Keratinocyte (primary cell): ENCODE data around the gene HNRNPD. TPM values are rescaled to one million over a fixed set of nuclear protein-coding genes. Genes with fewer than 3 reads are reported as not detected.

Experiments used
- DNase-seq: peaks from one replicate; pipeline ENCODE4 v3.0.0-alpha.2; 2011; ENCODE audit warnings: low read depth, missing footprints, low spot score
- FAIRE-seq: peaks from 2 replicates; lab custom pipeline; 2011; peaks lifted over from hg19 to GRCh38; lab: Jason Lieb, UNC
- H2AFZ ChIP-seq: 2 replicates; pipeline ENCODE4 v1.6.0; 2012; ENCODE audit warnings: low read length, control low read depth, inconsistent platforms; ENCODE audit not compliant: control insufficient read depth
- H3K27ac ChIP-seq: 2 replicates; pipeline ENCODE4 v1.5.1; 2011; ENCODE audit warnings: low read length; ENCODE audit not compliant: control insufficient read depth, insufficient read depth
- H3K27me3 ChIP-seq: 3 replicates; pipeline ENCODE4 v1.6.0; 2011; ENCODE audit warnings: low read length; ENCODE audit not compliant: control insufficient read depth, insufficient read depth; ENCODE audit errors: extremely low read depth
- H3K36me3 ChIP-seq, 2 experiments: 2 replicates in 1 of 2; 3 replicates in 1 of 2; pipeline ENCODE4 v1.5.1; 2011; ENCODE audit warnings: low read length in 2 of 2, mild to moderate bottlenecking in 1 of 2; ENCODE audit not compliant: control insufficient read depth in 2 of 2, insufficient read depth in 2 of 2; ENCODE audit errors: extremely low read depth in 1 of 2
- H3K4me1 ChIP-seq: 3 replicates; pipeline ENCODE4 v1.5.1; 2011; ENCODE audit warnings: low read length; ENCODE audit not compliant: control insufficient read depth, insufficient read depth; ENCODE audit errors: extremely low read depth
- H3K4me2 ChIP-seq: 3 replicates; pipeline ENCODE4 v1.6.0; 2011; ENCODE audit warnings: low read depth, low read length; ENCODE audit not compliant: control insufficient read depth, insufficient read depth; ENCODE audit errors: extremely low read depth
- H3K4me3 ChIP-seq, 3 experiments: fragments of 200-600 bp in 1 of 3; sonication (generic) in 1 of 3; 2 replicates in 2 of 3; 3 replicates in 1 of 3; pipeline ENCODE4 v1.5.1; 2011 to 2016; ENCODE audit warnings: low read length in 3 of 3, mild to moderate bottlenecking in 3 of 3, control low read depth in 2 of 3, inconsistent platforms in 1 of 3, low read depth in 1 of 3, mixed read lengths in 1 of 3, mixed run types in 1 of 3, moderate library complexity in 1 of 3; ENCODE audit not compliant: control insufficient read depth in 2 of 3, insufficient read depth in 2 of 3; ENCODE audit errors: extremely low read depth in 1 of 3
- H3K79me2 ChIP-seq: 2 replicates; pipeline ENCODE4 v1.6.0; 2012; ENCODE audit warnings: low read length; ENCODE audit not compliant: control insufficient read depth, insufficient read depth
- H3K9ac ChIP-seq: 3 replicates; pipeline ENCODE4 v1.6.0; 2011; ENCODE audit warnings: low read length; ENCODE audit not compliant: control insufficient read depth, insufficient read depth; ENCODE audit errors: extremely low read depth
- H3K9me1 ChIP-seq: 3 replicates; pipeline ENCODE4 v1.6.0; 2011; ENCODE audit warnings: low read length; ENCODE audit not compliant: control insufficient read depth, insufficient read depth; ENCODE audit errors: extremely low read depth
- H3K9me3 ChIP-seq: 2 replicates; pipeline ENCODE4 v1.5.1; 2012; ENCODE audit warnings: low read depth, low read length; ENCODE audit not compliant: control insufficient read depth
- H4K20me1 ChIP-seq: 3 replicates; pipeline ENCODE4 v1.6.0; 2011; ENCODE audit warnings: low read length; ENCODE audit not compliant: control insufficient read depth, insufficient read depth; ENCODE audit errors: extremely low read depth
- EZH2 ChIP-seq: IDR thresholded peaks from one replicate; pipeline ENCODE4 v1.6.1; 2012; ENCODE audit warnings: inconsistent platforms, mild to moderate bottlenecking, low read length, moderate library complexity
- dilution Hi-C: fragments of 300-500 bp; cut with MboI; formaldehyde crosslinking; loops from one replicate; pipeline ENCODE4 v1.7.0; 2020; ENCODE audit warnings: low sequenced_read_pairs; ENCODE audit not compliant: extremely low pct_ligation_motif_present
- polyA plus RNA-seq, 5 experiments: library from polyadenylated mRNA; depleted of rRNA in 3 of 5; stranded (reverse) in 3 of 5; stranded (forward) in 1 of 5; unstranded in 1 of 5; fragments of >200 nt; gene quantifications; 1 replicate in 1 of 5; 2 replicates in 3 of 5; 3 replicates in 1 of 5; pipeline versions ENCODE4 v1.2.1 to v1.2.3, GENCODE V29; 2011 to 2012; ENCODE audit warnings: missing spikeins in 2 of 5, low read depth in 1 of 5, low replicate concordance in 1 of 5
- TF ChIP-seq, protein P1 (sequence below), 3 experiments: IDR thresholded peaks in 1 of 3; conservative IDR thresholded peaks in 1 of 3; optimal IDR thresholded peaks in 1 of 3; 2 replicates in 2 of 3; 3 replicates in 1 of 3; pipeline versions ENCODE3 to v1.5.1; 2011; ENCODE audit warnings: low read length in 3 of 3, mild to moderate bottlenecking in 3 of 3, moderate library complexity in 2 of 3, control low read depth in 1 of 3, inconsistent platforms in 1 of 3; ENCODE audit not compliant: insufficient read depth in 2 of 3; ENCODE audit errors: extremely low read depth in 1 of 3

The HNRNPD gene
- polyA plus RNA-seq, 1 donor (not counting 4 experiments of a cell fraction or from before 2014, with no cell fraction given), result 91.3 TPM

DNA sequence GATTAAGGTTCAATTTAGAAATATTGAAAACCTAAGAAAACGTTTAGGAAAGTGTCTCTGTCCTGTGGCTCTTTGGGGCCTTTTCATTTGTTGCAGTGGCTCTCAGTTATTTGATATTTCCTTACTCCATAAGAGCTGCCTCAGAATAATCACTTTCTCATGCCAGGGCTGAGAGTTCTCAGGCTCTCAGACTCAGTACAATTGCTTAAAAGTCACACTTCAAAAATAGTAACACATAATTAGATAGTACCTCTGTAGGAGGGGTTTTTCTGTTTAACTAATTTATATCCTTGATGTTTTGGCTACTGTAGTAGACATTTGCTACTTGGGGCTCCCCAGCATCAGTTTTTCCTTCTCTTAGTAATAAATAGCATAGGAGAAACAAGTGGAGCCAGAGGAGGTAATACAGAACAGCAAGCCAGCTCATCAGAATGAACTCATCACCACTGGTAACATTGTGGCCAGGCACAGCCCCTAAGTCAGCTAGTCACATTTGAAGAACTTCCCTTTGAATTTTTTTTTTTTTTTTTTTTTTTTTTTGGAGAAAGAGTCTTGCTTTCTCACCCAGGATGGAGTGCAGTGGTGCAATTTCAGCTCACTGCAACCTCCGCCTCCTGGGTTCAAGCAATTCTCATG is 8.0 kb upstream of the HNRNPD start:
- DNase-seq (no peak), FAIRE-seq (no peak)
- H3K27me3 ChIP-seq, result no peaks in the 10 kb centered on the region
- no peaks in the 10 kb centered on the region for H3K36me3 ChIP-seq
- no peak overlapping the region for H3K27ac ChIP-seq
- no peak overlapping the region for H3K4me3 ChIP-seq
- H3K9me3 ChIP-seq, result no peaks in the 10 kb centered on the region
- dilution Hi-C loops, result no loop called here
- no peak overlapping the region for H3K4me2 ChIP-seq
- no peak overlapping the region for H2AFZ ChIP-seq
- no peaks in the 10 kb centered on the region for H4K20me1 ChIP-seq
- no peak overlapping the region for H3K9ac ChIP-seq
- H3K79me2 ChIP-seq, result no peaks in the 10 kb centered on the region
- peaks cover 12% of the 10 kb centered on the region for H3K4me1 ChIP-seq
- TF ChIP-seq EZH2, result no peak
- TF ChIP-seq, protein P1, sequence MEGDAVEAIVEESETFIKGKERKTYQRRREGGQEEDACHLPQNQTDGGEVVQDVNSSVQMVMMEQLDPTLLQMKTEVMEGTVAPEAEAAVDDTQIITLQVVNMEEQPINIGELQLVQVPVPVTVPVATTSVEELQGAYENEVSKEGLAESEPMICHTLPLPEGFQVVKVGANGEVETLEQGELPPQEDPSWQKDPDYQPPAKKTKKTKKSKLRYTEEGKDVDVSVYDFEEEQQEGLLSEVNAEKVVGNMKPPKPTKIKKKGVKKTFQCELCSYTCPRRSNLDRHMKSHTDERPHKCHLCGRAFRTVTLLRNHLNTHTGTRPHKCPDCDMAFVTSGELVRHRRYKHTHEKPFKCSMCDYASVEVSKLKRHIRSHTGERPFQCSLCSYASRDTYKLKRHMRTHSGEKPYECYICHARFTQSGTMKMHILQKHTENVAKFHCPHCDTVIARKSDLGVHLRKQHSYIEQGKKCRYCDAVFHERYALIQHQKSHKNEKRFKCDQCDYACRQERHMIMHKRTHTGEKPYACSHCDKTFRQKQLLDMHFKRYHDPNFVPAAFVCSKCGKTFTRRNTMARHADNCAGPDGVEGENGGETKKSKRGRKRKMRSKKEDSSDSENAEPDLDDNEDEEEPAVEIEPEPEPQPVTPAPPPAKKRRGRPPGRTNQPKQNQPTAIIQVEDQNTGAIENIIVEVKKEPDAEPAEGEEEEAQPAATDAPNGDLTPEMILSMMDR (optimal IDR thresholded peaks at IDR 0.05 in 1 of 3, IDR thresholded peaks at IDR 0.05 in 1 of 3, conservative IDR thresholded peaks at IDR 0.05 in 1 of 3; ENCODE audit: extremely low read depth in 1 of 3, insufficient read depth in 2 of 3, low read length in 3 of 3), result no peak
- H3K9me1 ChIP-seq, result no peaks in the 10 kb centered on the region

GRCh38 chr4:82381235-82381634 is 7.4 kb upstream of the HNRNPD start:
- DNase-seq, result no peak
- TF ChIP-seq, protein P1 (optimal IDR thresholded peaks at IDR 0.05 in 1 of 3, IDR thresholded peaks at IDR 0.05 in 1 of 3, conservative IDR thresholded peaks at IDR 0.05 in 1 of 3; ENCODE audit: extremely low read depth in 1 of 3, insufficient read depth in 2 of 3, low read length in 3 of 3), result no peak
- TF ChIP-seq EZH2, result no peak
- no peaks in the 10 kb centered on the region for H3K36me3 ChIP-seq
- no peak overlapping the region for H3K4me3 ChIP-seq
- H3K27me3 ChIP-seq, result no peaks in the 10 kb centered on the region
- no peaks in the 10 kb centered on the region for H3K9me1 ChIP-seq
- peaks cover 4% of the 10 kb centered on the region for H3K79me2 ChIP-seq
- no peak overlapping the region for H3K9ac ChIP-seq
- H3K4me2 ChIP-seq, result no peak overlapping the region
- H3K27ac ChIP-seq, result no peak overlapping the region
- no peaks in the 10 kb centered on the region for H3K9me3 ChIP-seq
- H2AFZ ChIP-seq, result no peak overlapping the region
- no peaks in the 10 kb centered on the region for H4K20me1 ChIP-seq
- peaks cover 14% of the 10 kb centered on the region for H3K4me1 ChIP-seq
- FAIRE-seq, result no peak
- dilution Hi-C loops, result no loop called here
